ENCODE results near the gene MYO1E.
A peak's percentile ranks its signal among the peaks of the same experiment; 100 is the strongest.

Gene MYO1E

GRCh38 chr15:59329570-59330350 is 42.9 kb downstream of the MYO1E start:
- no peaks in the 10 kb centered on the region for H3K36me3 ChIP-seq (ENCODE audit: insufficient read depth, low read length)
- H3K4me3 ChIP-seq (ENCODE audit: low read length): no peak overlapping the region
- no peaks in the 10 kb centered on the region for H3K9me3 ChIP-seq (replicated peaks; ENCODE audit: low read length)
- peak overlapping the region; percentile 33 for H3K4me2 ChIP-seq (ENCODE audit: low read length)
- peaks cover 20% of the 10 kb centered on the region for H3K4me1 ChIP-seq (ENCODE audit: control insufficient read depth, insufficient read depth, low read length)
- H3K27me3 ChIP-seq (ENCODE audit: control insufficient read depth, insufficient read depth, low read length): no peaks in the 10 kb centered on the region
- H3K9ac ChIP-seq (ENCODE audit: low read depth, low read length): peak overlapping the region; percentile 52

GRCh38 chr15:59329091-59329490 is 43.6 kb downstream of the MYO1E start:
- Histone ChIP-seq H3K9me3 (replicated peaks; ENCODE audit: low read length) (no peaks in the 10 kb centered on the region), H3K9ac (ENCODE audit: low read depth, low read length) (peak overlapping the region; percentile 32)

GRCh38 chr15:59327942-59328341 is 44.7 kb downstream of the MYO1E start:
- Histone ChIP-seq H3K4me3 (ENCODE audit: low read length) (no peak overlapping the region), H3K36me3 (ENCODE audit: insufficient read depth, low read length) (no peaks in the 10 kb centered on the region), H3K4me1 (ENCODE audit: control insufficient read depth, insufficient read depth, low read length) (peaks cover 20% of the 10 kb centered on the region), H3K27me3 (ENCODE audit: control insufficient read depth, insufficient read depth, low read length) (no peaks in the 10 kb centered on the region), H3K9me3 (replicated peaks; ENCODE audit: low read length) (no peaks in the 10 kb centered on the region), H3K9ac (ENCODE audit: low read depth, low read length) (no peak overlapping the region), H3K4me2 (ENCODE audit: low read length) (no peak overlapping the region)

More at GRCh38 chr15:59329091-59329490, 43.6 kb downstream of the MYO1E start:
- H3K27me3 ChIP-seq (ENCODE audit: control insufficient read depth, insufficient read depth, low read length): no peaks in the 10 kb centered on the region
- H3K4me3 ChIP-seq (ENCODE audit: low read length): no peak overlapping the region
- H3K36me3 ChIP-seq (ENCODE audit: insufficient read depth, low read length): no peaks in the 10 kb centered on the region
- H3K4me2 ChIP-seq (ENCODE audit: low read length): peak overlapping the region; percentile 12
- peaks cover 20% of the 10 kb centered on the region for H3K4me1 ChIP-seq (ENCODE audit: control insufficient read depth, insufficient read depth, low read length)

GRCh38 chr15:59326856-59327255 is 45.8 kb downstream of the MYO1E start:
- Histone ChIP-seq H3K27me3 (ENCODE audit: control insufficient read depth, insufficient read depth, low read length) (no peaks in the 10 kb centered on the region), H3K4me1 (ENCODE audit: control insufficient read depth, insufficient read depth, low read length) (peaks cover 20% of the 10 kb centered on the region), H3K9ac (ENCODE audit: low read depth, low read length) (no peak overlapping the region), H3K36me3 (ENCODE audit: insufficient read depth, low read length) (no peaks in the 10 kb centered on the region), H3K4me3 (ENCODE audit: low read length) (no peak overlapping the region), H3K9me3 (replicated peaks; ENCODE audit: low read length) (no peaks in the 10 kb centered on the region), H3K4me2 (ENCODE audit: low read length) (no peak overlapping the region)

- Histone ChIP-seq H3K4me2 (ENCODE audit: low read length) (no peak overlapping the region), H3K36me3 (ENCODE audit: insufficient read depth, low read length) (no peaks in the 10 kb centered on the region), H3K9ac (ENCODE audit: low read depth, low read length) (no peak overlapping the region), H3K4me3 (ENCODE audit: low read length) (no peak overlapping the region), H3K4me1 (ENCODE audit: control insufficient read depth, insufficient read depth, low read length) (no peaks in the 10 kb centered on the region), H3K27me3 (ENCODE audit: control insufficient read depth, insufficient read depth, low read length) (no peaks in the 10 kb centered on the region), H3K9me3 (replicated peaks; ENCODE audit: low read length) (no peaks in the 10 kb centered on the region)
Measured at GRCh38 chr15:59322056-59322759, 50.5 kb downstream of the MYO1E start.

- H3K9me3 ChIP-seq (replicated peaks; ENCODE audit: low read length): no peaks in the 10 kb centered on the region
Measured at GRCh38 chr15:59321000-59321689, 51.5 kb downstream of the MYO1E start.

GRCh38 chr15:59317211-59317610 is 55.5 kb downstream of the MYO1E start:
- no peak overlapping the region for H3K4me3 ChIP-seq (ENCODE audit: low read length)
- H3K9me3 ChIP-seq (replicated peaks; ENCODE audit: low read length): no peaks in the 10 kb centered on the region
- no peak overlapping the region for H3K9ac ChIP-seq (ENCODE audit: low read depth, low read length)

More at GRCh38 chr15:59321000-59321689, 51.5 kb downstream of the MYO1E start:
- Histone ChIP-seq H3K36me3 (ENCODE audit: insufficient read depth, low read length) (no peaks in the 10 kb centered on the region), H3K9ac (ENCODE audit: low read depth, low read length) (no peak overlapping the region), H3K27me3 (ENCODE audit: control insufficient read depth, insufficient read depth, low read length) (no peaks in the 10 kb centered on the region), H3K4me2 (ENCODE audit: low read length) (no peak overlapping the region), H3K4me1 (ENCODE audit: control insufficient read depth, insufficient read depth, low read length) (peaks cover 3% of the 10 kb centered on the region), H3K4me3 (ENCODE audit: low read length) (no peak overlapping the region)

GRCh38 chr15:59315914-59316451 is 56.7 kb downstream of the MYO1E start:
- H3K9me3 ChIP-seq (replicated peaks; ENCODE audit: low read length): no peaks in the 10 kb centered on the region
- H3K27me3 ChIP-seq (ENCODE audit: control insufficient read depth, insufficient read depth, low read length): no peaks in the 10 kb centered on the region
- H3K4me3 ChIP-seq (ENCODE audit: low read length): no peak overlapping the region
- peak overlapping the region; percentile 27 for H3K4me2 ChIP-seq (ENCODE audit: low read length)
- H3K9ac ChIP-seq (ENCODE audit: low read depth, low read length): no peak overlapping the region
- H3K36me3 ChIP-seq (ENCODE audit: insufficient read depth, low read length): no peaks in the 10 kb centered on the region
- peaks cover 23% of the 10 kb centered on the region for H3K4me1 ChIP-seq (ENCODE audit: control insufficient read depth, insufficient read depth, low read length)

More at GRCh38 chr15:59317211-59317610, 55.5 kb downstream of the MYO1E start:
- Histone ChIP-seq H3K36me3 (ENCODE audit: insufficient read depth, low read length) (no peaks in the 10 kb centered on the region), H3K27me3 (ENCODE audit: control insufficient read depth, insufficient read depth, low read length) (no peaks in the 10 kb centered on the region), H3K4me1 (ENCODE audit: control insufficient read depth, insufficient read depth, low read length) (peaks cover 23% of the 10 kb centered on the region), H3K4me2 (ENCODE audit: low read length) (no peak overlapping the region)

GRCh38 chr15:59313641-59314332 is 58.9 kb downstream of the MYO1E start:
- Histone ChIP-seq H3K4me3 (ENCODE audit: low read length) (no peak overlapping the region), H3K36me3 (ENCODE audit: insufficient read depth, low read length) (no peaks in the 10 kb centered on the region), H3K9me3 (replicated peaks; ENCODE audit: low read length) (no peaks in the 10 kb centered on the region), H3K4me2 (ENCODE audit: low read length) (peak overlapping the region; percentile 43), H3K4me1 (ENCODE audit: control insufficient read depth, insufficient read depth, low read length) (peaks cover 23% of the 10 kb centered on the region), H3K27me3 (ENCODE audit: control insufficient read depth, insufficient read depth, low read length) (no peaks in the 10 kb centered on the region), H3K9ac (ENCODE audit: low read depth, low read length) (peak overlapping the region; percentile 10)

GRCh38 chr15:59312205-59312604 is 60.5 kb downstream of the MYO1E start:
- H3K4me1 ChIP-seq (ENCODE audit: control insufficient read depth, insufficient read depth, low read length): peaks cover 26% of the 10 kb centered on the region
- no peaks in the 10 kb centered on the region for H3K9me3 ChIP-seq (replicated peaks; ENCODE audit: low read length)
- no peak overlapping the region for H3K4me2 ChIP-seq (ENCODE audit: low read length)
- no peak overlapping the region for H3K9ac ChIP-seq (ENCODE audit: low read depth, low read length)
- H3K36me3 ChIP-seq (ENCODE audit: insufficient read depth, low read length): no peaks in the 10 kb centered on the region
- H3K4me3 ChIP-seq (ENCODE audit: low read length): no peak overlapping the region
- H3K27me3 ChIP-seq (ENCODE audit: control insufficient read depth, insufficient read depth, low read length): no peaks in the 10 kb centered on the region

GRCh38 chr15:59311195-59311594 is 61.5 kb downstream of the MYO1E start:
- H3K4me3 ChIP-seq (ENCODE audit: low read length): no peak overlapping the region
- H3K27me3 ChIP-seq (ENCODE audit: control insufficient read depth, insufficient read depth, low read length): no peaks in the 10 kb centered on the region
- no peak overlapping the region for H3K9ac ChIP-seq (ENCODE audit: low read depth, low read length)
- H3K4me1 ChIP-seq (ENCODE audit: control insufficient read depth, insufficient read depth, low read length): peaks cover 33% of the 10 kb centered on the region
- no peak overlapping the region for H3K4me2 ChIP-seq (ENCODE audit: low read length)
- H3K9me3 ChIP-seq (replicated peaks; ENCODE audit: low read length): no peaks in the 10 kb centered on the region
- no peaks in the 10 kb centered on the region for H3K36me3 ChIP-seq (ENCODE audit: insufficient read depth, low read length)

Measured in skeletal muscle satellite cell (primary cell).